T-helper 17 cell (primary cell): ENCODE measurements around the gene NDUFA1. TPM values are rescaled to one million over a fixed set of nuclear protein-coding genes. Genes with fewer than 3 reads are reported as not detected.
A peak's percentile ranks its signal among the peaks of the same experiment; 100 is the strongest.
"Not testable (repeated sequence)": the region's sequence is repeated elsewhere in the genome, so short reads cannot be mapped to it uniquely, and the experiment has no call there.

ENCODE experiments used
- ATAC-seq: fragments of 150-1000 bp; cut with Tn5 transposase; 2 replicates; pipeline ENCODE4 v1.10.0; 2021; ENCODE audit warnings: mild to moderate bottlenecking, moderate library complexity
- DNase-seq, 3 donors: peaks; one replicate each; pipeline versions ENCODE4 v3.0.0 to v3.0.0-alpha.2; 2020 to 2021
- H3K9me3 ChIP-seq: one replicate; pipeline ENCODE4 v1.7.0; 2013; ENCODE audit warnings: low read length, mild to moderate bottlenecking; ENCODE audit not compliant: control insufficient read depth, poor library complexity, severe bottlenecking
- H3K27ac Mint-ChIP-seq: one replicate; pipeline ENCODE4 v1.8.0; 2022; ENCODE audit warnings: mild to moderate bottlenecking, moderate library complexity, mixed read lengths
- H3K27me3 Mint-ChIP-seq: one replicate; pipeline ENCODE4 v1.8.0; 2022; ENCODE audit warnings: mixed read lengths
- H3K36me3 Mint-ChIP-seq: one replicate; pipeline ENCODE4 v1.8.0; 2022; ENCODE audit warnings: low read depth, mixed read lengths
- H3K4me1 Mint-ChIP-seq: one replicate; pipeline ENCODE4 v1.8.0; 2022; ENCODE audit warnings: mild to moderate bottlenecking, mixed read lengths
- H3K4me3 Mint-ChIP-seq: one replicate; pipeline ENCODE4 v1.8.0; 2022; ENCODE audit warnings: mild to moderate bottlenecking, moderate library complexity, mixed read lengths
- total RNA-seq, 4 donors: library from RNA in 2 of 4; stranded (reverse) in 2 of 4; gene quantifications; one replicate each; pipeline ENCODE4 v1.2.3 and lab custom pipeline; 2022 to 2026

NDUFA1 gene
- total RNA-seq (10 to 100 TPM; 51.3 to 61.0 TPM), total RNA-seq (lab: John Stamatoyannopoulos, UW) (38.7 to 89.8 reads per million in 2 donors)

- DNase-seq (peak; percentile 69 to 76 (median 76)), ATAC-seq (peak; percentile 91)
- H3K27ac Mint-ChIP-seq = peak within 1 kb of the TSS; percentile 99
- no peaks in the 10 kb centered on the region for H3K9me3 ChIP-seq
- no peaks in the 10 kb centered on the region for H3K36me3 Mint-ChIP-seq
- H3K4me1 Mint-ChIP-seq = peaks cover 11% of the 10 kb centered on the region
- H3K4me3 Mint-ChIP-seq = peak within 1 kb of the TSS; percentile 97
- H3K27me3 Mint-ChIP-seq = no peaks in the 10 kb centered on the region
These were observed at the start of gene NDUFA1, which contains the start of gene RNF113A for GRCh38 chrX:119871599-119872395. NDUFA1 (plus strand) TSS chrX:119871832; CDS start chrX:119871912, 80 bp downstream. RNF113A (minus strand) TSS chrX:119871733; CDS start chrX:119871613, 120 bp downstream.

- ATAC-seq, H3K27ac Mint-ChIP-seq, H3K9me3 ChIP-seq, H3K4me1 Mint-ChIP-seq, H3K4me3 Mint-ChIP-seq, DNase-seq, H3K27me3 Mint-ChIP-seq, H3K36me3 Mint-ChIP-seq: not testable (repeated sequence)
These were observed 47.4 kb upstream of the NDUFA1 start for GRCh38 chrX:119824221-119824620.

- no peaks in the 10 kb centered on the region for H3K27me3 Mint-ChIP-seq
- no peaks in the 10 kb centered on the region for H3K9me3 ChIP-seq
- no peak overlapping the region for H3K27ac Mint-ChIP-seq
- DNase-seq (no peak), ATAC-seq (no peak)
- no peak overlapping the region for H3K4me3 Mint-ChIP-seq
- peaks cover 2% of the 10 kb centered on the region for H3K4me1 Mint-ChIP-seq
- peaks cover 3% of the 10 kb centered on the region for H3K36me3 Mint-ChIP-seq
These were observed 45.2 kb upstream of the NDUFA1 start for GRCh38 chrX:119826399-119826959.

GRCh38 chrX:119828446-119828845 lies 43.2 kb upstream of the NDUFA1 start:
- H3K27ac Mint-ChIP-seq = no peak overlapping the region
- peaks cover 3% of the 10 kb centered on the region for H3K36me3 Mint-ChIP-seq
- H3K4me1 Mint-ChIP-seq = no peaks in the 10 kb centered on the region
- ATAC-seq (no peak), DNase-seq (no peak)
- H3K27me3 Mint-ChIP-seq = no peaks in the 10 kb centered on the region
- H3K4me3 Mint-ChIP-seq = no peak overlapping the region
- H3K9me3 ChIP-seq = no peaks in the 10 kb centered on the region

- Mint-ChIP-seq H3K27ac (no peak overlapping the region), H3K4me3 (no peak overlapping the region), H3K27me3 (no peaks in the 10 kb centered on the region), H3K36me3 (peaks cover 8% of the 10 kb centered on the region), H3K4me1 (no peaks in the 10 kb centered on the region)
- DNase-seq = no peak
- no peaks in the 10 kb centered on the region for H3K9me3 ChIP-seq
- ATAC-seq = no peak
These were observed 37.7 kb upstream of the NDUFA1 start for GRCh38 chrX:119833905-119834304.

GRCh38 chrX:119852382-119853353 lies 19.0 kb upstream of the NDUFA1 start, which contains the start of gene UPF3B:
UPF3B (minus strand) TSS chrX:119852963; CDS start chrX:119852928, 35 bp downstream.
- Mint-ChIP-seq H3K36me3 (peaks cover 4% of the 10 kb centered on the region), H3K4me3 (peak within 1 kb of the TSS; percentile 100), H3K27ac (peak within 1 kb of the TSS; percentile 98), H3K27me3 (peaks cover 5% of the 10 kb centered on the region), H3K4me1 (peaks cover 12% of the 10 kb centered on the region)
- H3K9me3 ChIP-seq = no peaks in the 10 kb centered on the region
- ATAC-seq = peak; percentile 96
- DNase-seq = peak; percentile 82 to 89 (median 85)

- H3K27me3 Mint-ChIP-seq = peaks cover 5% of the 10 kb centered on the region
- ATAC-seq (no peak), DNase-seq (no peak)
- no peaks in the 10 kb centered on the region for H3K9me3 ChIP-seq
- peaks cover 4% of the 10 kb centered on the region for H3K36me3 Mint-ChIP-seq
- no peak overlapping the region for H3K4me3 Mint-ChIP-seq
- H3K27ac Mint-ChIP-seq = peak overlapping the region; percentile 98
- peaks cover 12% of the 10 kb centered on the region for H3K4me1 Mint-ChIP-seq
These were observed 18.2 kb upstream of the NDUFA1 start for GRCh38 chrX:119853444-119853843.

DNA sequence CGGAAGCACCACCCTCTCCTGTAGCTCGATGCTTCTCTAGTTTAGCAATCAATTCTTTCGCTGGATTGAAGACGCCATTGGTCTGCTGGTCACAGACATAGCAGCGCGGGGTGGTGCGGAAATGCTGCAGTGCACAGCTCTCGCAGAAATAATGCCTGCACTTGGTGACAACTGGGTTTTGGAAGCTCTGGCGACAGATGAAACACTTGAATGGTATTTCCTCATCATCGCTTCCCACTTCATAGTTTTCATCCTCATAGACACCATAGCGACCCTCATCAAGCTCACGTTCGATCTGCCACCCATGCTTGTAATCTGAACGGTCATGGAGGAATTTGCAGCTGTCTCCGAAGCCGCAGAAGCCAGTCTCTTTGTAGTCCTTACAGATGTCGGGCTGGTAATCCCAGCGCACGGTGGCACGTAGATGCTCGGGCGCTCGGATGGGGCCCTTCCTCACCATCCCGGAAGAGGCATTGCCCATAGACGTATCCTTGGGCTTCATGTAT lies 953 bp upstream of the NDUFA1 start:
- ATAC-seq (peak; percentile 25), DNase-seq (peak in 2 of 3 donors; percentile 10 to 13)
- peaks cover 11% of the 10 kb centered on the region for H3K4me1 Mint-ChIP-seq
- H3K27ac Mint-ChIP-seq = peak overlapping the region; percentile 99
- no peaks in the 10 kb centered on the region for H3K36me3 Mint-ChIP-seq
- H3K4me3 Mint-ChIP-seq = peak overlapping the region; percentile 97
- H3K9me3 ChIP-seq = no peaks in the 10 kb centered on the region
- H3K27me3 Mint-ChIP-seq = no peaks in the 10 kb centered on the region

GRCh38 chrX:119871245-119871598 lies 410 bp upstream of the NDUFA1 start:
- DNase-seq (no peak), ATAC-seq (peak; percentile 56)
- Mint-ChIP-seq H3K27me3 (no peaks in the 10 kb centered on the region), H3K36me3 (no peaks in the 10 kb centered on the region), H3K27ac (peak overlapping the region; percentile 99), H3K4me3 (peak overlapping the region; percentile 97), H3K4me1 (peaks cover 11% of the 10 kb centered on the region)
- no peaks in the 10 kb centered on the region for H3K9me3 ChIP-seq

GRCh38 chrX:119878740-119879139 lies 7.1 kb downstream of the NDUFA1 start:
- DNase-seq (no peak), ATAC-seq (no peak)
- no peaks in the 10 kb centered on the region for H3K9me3 ChIP-seq
- Mint-ChIP-seq H3K4me3 (no peak overlapping the region), H3K36me3 (no peaks in the 10 kb centered on the region), H3K27me3 (no peaks in the 10 kb centered on the region), H3K27ac (peak overlapping the region; percentile 85), H3K4me1 (peaks cover 7% of the 10 kb centered on the region)

DNA sequence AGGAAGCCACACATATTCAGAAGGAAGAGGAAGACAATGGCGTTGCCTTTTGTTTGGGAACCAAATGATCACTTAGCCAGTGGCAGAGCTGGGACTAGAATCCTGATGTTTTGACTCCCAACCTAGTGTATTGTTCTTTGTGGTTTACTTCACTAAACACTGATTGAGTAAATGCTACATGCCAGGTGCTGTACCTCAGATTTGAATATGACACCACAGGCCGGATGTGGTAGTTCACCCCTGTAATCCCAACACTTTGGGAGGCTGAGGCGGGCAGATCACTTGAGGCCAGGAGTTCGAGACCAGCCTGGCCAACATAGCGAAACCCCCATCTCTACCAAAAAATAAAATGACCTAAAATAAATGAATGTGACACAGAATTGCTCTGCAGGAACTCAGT lies 8.4 kb downstream of the NDUFA1 start:
- no peaks in the 10 kb centered on the region for H3K27me3 Mint-ChIP-seq
- H3K4me3 Mint-ChIP-seq = no peak overlapping the region
- no peaks in the 10 kb centered on the region for H3K36me3 Mint-ChIP-seq
- H3K9me3 ChIP-seq = no peaks in the 10 kb centered on the region
- no peak for DNase-seq
- ATAC-seq = no peak
- peak overlapping the region; percentile 85 for H3K27ac Mint-ChIP-seq
- peaks cover 7% of the 10 kb centered on the region for H3K4me1 Mint-ChIP-seq

DNA sequence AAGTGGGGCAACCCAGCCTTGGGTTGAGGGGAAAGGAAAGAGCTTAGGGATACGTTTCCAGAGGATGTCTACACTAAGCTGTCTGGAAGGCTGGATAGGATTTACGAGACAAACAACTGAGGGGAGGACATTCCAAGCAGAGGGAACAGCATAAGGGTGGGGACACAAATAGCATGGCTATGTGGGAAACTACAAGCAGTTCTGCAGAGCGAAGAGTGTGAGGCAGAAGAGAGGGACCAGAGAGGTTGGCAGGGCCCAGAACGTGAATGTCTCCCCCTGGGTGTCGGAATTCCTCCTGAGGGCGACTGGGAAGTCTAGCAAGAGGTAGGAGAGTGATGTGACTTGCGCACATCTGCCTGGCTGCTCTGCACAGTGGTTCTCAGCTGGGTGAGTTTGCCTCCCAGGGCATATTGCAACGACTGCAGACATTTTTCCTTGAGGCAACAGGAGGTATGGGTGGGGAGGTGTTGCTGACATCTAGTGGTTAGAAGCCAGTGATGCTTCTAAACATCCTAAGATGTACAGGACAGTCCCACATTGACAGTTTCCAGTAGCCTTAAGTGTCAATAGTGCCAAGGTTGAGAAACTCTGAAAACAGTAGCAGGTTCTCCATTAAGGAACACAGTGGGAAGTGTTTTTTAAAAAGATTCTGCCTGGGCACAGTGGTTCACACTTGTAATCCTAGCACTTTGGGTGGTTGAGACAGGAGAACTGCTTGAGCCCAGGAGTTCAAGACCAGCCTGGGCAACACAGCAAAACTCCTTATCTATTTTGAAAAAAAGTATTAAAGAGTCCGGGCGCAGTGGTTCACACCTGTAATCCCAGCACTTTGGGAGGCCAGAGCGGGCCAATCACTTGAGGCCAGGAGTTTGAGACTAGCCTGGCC lies 9.2 kb downstream of the NDUFA1 start:
- Mint-ChIP-seq H3K27me3 (no peaks in the 10 kb centered on the region), H3K36me3 (no peaks in the 10 kb centered on the region), H3K4me3 (no peak overlapping the region), H3K27ac (peak overlapping the region; percentile 85), H3K4me1 (peaks cover 7% of the 10 kb centered on the region)
- peak; percentile 91 for ATAC-seq
- DNase-seq = no peak
- no peaks in the 10 kb centered on the region for H3K9me3 ChIP-seq
